ENCODE data around the gene TTC1. TPM values are rescaled to one million over a fixed set of nuclear protein-coding genes. Genes with fewer than 3 reads are reported as not detected.

TTC1 gene
- total and polyA plus RNA-seq, 12 donors: 32.7 to 131 (median 47.5) TPM

GRCh38 chr5:160090059-160090458 is 81.1 kb downstream of the TTC1 start:
- intact Hi-C loops (cut with DNase I): no loop called here
- no peak for DNase-seq
- no peak for TF ChIP-seq CTCF (IDR thresholded peaks at IDR 0.05)
- no peak for TF ChIP-seq POLR2A (IDR thresholded peaks at IDR 0.05)
- Histone ChIP-seq H3K4me3 (no peak overlapping the region), H3K27me3 (no peaks in the 10 kb centered on the region), H3K36me3 (replicated peaks in 1 of 2) (peaks cover 0 to 22% of the 10 kb centered on the region in 2 donors), H3K9me3 (replicated peaks in 1 of 3) (no peaks in the 10 kb centered on the region), H3K4me1 (replicated peaks in 1 of 2) (no peaks in the 10 kb centered on the region), H3K27ac (no peak overlapping the region)
- WGBS, 4 donors: 82 to 88% (median 86%) methylated on average over 1 of the region's 1 CpG

GRCh38 chr5:160092514-160092913 is 83.6 kb downstream of the TTC1 start:
- WGBS, 4 donors: 83 to 92% (median 87%) methylated on average over 7 of the region's 7 CpGs
- intact Hi-C loops (cut with DNase I): no loop called here
- DNase-seq: no peak
- Histone ChIP-seq H3K27me3 (no peaks in the 10 kb centered on the region), H3K36me3 (replicated peaks in 1 of 2) (peaks cover 0 to 22% of the 10 kb centered on the region in 2 donors), H3K27ac (no peak overlapping the region), H3K4me1 (replicated peaks in 1 of 2) (no peaks in the 10 kb centered on the region), H3K9me3 (replicated peaks in 1 of 3) (no peaks in the 10 kb centered on the region), H3K4me3 (no peak overlapping the region)
- TF ChIP-seq POLR2A (IDR thresholded peaks at IDR 0.05): no peak
- TF ChIP-seq CTCF (IDR thresholded peaks at IDR 0.05): no peak

- Histone ChIP-seq H3K27me3 (no peaks in the 10 kb centered on the region), H3K4me1 (replicated peaks in 1 of 2) (no peaks in the 10 kb centered on the region), H3K27ac (no peak overlapping the region), H3K4me3 (no peak overlapping the region), H3K9me3 (replicated peaks in 1 of 3) (no peaks in the 10 kb centered on the region), H3K36me3 (replicated peaks in 1 of 2) (peaks cover 0 to 22% of the 10 kb centered on the region in 2 donors)
- TF ChIP-seq CTCF (IDR thresholded peaks at IDR 0.05) (no peak), POLR2A (IDR thresholded peaks at IDR 0.05) (no peak)
- DNase-seq: no peak
- intact Hi-C loops (cut with DNase I): no loop called here
- 90 to 92% (median 91%) methylated on average over 11 of the region's 11 CpGs for WGBS, 4 donors
Observed at GRCh38 chr5:160092960-160093707, 84.2 kb downstream of the TTC1 start.

GRCh38 chr5:160096178-160096577 is 87.2 kb downstream of the TTC1 start:
- intact Hi-C loops (cut with DNase I): no loop called here
- TF ChIP-seq CTCF (IDR thresholded peaks at IDR 0.05) (no peak), POLR2A (IDR thresholded peaks at IDR 0.05) (no peak)

More at GRCh38 chr5:160096178-160096577, 87.2 kb downstream of the TTC1 start:
- Histone ChIP-seq H3K27me3 (no peaks in the 10 kb centered on the region), H3K27ac (no peak overlapping the region), H3K4me3 (no peak overlapping the region), H3K4me1 (replicated peaks in 1 of 2) (no peaks in the 10 kb centered on the region), H3K36me3 (replicated peaks in 1 of 2) (peaks cover 0 to 22% of the 10 kb centered on the region in 2 donors), H3K9me3 (replicated peaks in 1 of 3) (no peaks in the 10 kb centered on the region)
- 94 to 100% (median 98%) methylated on average over 2 of the region's 2 CpGs for WGBS, 4 donors
- no peak for DNase-seq
